ENCODE results near the gene JAKMIP2.
"Not testable (repeated sequence)": the region's sequence is repeated elsewhere in the genome, so short reads cannot be mapped to it uniquely, and the experiment has no call there.

Gene JAKMIP2

DNA sequence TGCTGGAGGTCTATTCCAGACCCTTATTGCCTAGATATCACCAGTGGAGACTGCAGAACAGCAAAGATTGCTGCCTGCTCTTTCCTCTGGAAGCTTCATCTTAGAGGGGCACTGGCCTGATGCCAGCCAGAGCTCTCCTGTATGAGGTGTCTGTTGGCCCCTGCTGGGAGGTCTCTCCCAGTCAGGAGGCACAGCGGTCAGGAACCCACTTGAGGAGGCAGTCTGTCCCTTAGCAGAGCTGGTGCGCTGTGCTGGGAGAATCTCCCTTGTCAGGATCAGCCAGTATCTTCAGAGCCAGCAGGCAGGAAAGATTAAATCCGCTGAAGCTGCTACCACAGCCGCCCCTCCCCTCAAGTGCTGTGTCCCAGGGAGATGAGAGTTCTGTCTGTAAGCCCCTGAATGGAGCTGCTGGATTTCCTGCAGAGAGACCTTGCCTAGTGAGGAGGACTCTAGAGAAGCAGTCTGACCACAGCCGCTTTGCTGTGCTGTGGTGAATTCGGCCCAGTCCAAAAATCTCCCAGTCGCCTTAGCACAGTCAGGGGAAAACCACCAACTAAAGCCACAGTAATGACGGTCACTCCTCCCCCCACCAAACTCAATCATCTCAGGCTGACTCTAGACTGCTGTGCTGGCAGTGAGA lies 124.1 kb downstream of the JAKMIP2 start:
- no peak for DNase-seq (ENCODE audit: low read depth in 2 of 2)

DNA sequence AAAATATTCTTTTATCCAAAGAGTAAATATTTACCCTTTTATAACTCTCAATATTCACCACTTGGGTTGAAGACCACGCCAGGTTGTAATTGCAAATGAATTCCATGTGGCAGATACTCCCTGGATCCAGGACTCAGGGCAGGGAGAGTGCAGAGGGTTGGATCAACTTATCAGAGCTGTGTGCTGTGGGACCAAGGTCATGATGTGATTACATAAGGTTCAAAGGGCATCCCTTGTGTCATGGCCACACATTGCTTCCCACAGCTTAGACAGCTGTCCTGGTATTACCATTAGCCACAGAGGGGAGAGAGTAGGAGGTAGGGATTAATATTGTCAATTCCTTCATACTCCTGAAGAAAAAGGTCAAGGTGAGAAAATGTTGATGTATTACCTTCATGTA lies 133.9 kb downstream of the JAKMIP2 start:
- no peak for DNase-seq (ENCODE audit: low read depth in 2 of 2)

DNA sequence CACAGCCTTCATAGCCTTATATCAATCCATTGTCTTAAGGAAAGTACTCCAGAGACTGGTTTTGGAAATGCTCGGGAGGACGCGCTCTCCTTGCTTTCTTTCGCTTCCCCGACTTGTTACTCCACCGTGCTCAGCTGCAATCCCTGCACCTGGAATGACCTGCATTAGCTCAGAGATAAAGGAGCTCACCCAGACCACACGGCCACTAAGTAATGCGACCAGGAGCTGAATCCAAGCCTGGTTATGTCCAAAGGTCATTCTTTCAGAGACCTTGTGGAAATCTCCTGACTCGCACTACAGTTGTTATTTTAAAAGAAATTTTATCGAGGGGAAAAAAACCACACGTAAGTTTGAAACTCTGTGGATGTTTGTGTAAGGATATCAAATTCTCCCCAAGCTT lies 137.3 kb downstream of the JAKMIP2 start:
- DNase-seq (ENCODE audit: low read depth in 2 of 2) = no peak

DNA sequence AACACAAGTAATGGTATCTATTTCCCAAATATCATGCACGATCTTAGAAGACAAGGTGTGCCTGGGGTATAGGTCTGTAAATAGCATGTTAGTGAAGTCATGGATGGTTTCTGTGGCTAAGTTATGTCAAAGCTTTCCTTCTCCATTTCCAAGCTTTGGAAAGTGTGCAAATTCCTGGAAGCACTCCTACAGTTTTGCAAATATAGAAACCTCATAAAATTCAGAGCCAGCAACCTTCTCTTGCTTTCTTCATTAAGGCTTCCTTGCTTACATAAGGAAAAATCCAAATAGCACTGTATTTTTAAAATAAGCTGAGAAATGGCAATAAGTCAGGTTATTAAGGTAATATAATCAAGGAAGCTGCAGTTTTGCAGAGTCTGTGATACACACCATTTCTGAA lies 138.1 kb downstream of the JAKMIP2 start:
- DNase-seq (ENCODE audit: low read depth in 2 of 2) = no peak

DNA sequence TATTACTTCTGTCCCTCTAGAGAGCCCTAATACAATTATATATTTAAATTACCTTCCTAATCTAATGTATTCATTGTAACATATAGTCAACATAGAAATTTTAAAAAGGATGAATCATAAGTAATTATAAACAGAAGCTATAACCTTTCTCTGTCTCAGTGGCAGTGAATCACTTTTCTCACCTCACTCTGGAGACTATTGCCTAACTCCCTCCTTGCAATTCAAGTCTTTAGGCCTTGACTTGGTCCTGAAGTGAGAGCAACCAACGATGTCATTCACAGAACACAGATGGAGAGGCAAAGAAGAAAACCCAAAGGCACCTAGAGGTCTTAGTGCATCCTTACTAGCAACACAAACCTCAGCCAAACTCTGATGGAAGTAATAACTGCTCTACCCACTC lies 139.4 kb downstream of the JAKMIP2 start:
- no peak for DNase-seq (ENCODE audit: low read depth in 2 of 2)

DNA sequence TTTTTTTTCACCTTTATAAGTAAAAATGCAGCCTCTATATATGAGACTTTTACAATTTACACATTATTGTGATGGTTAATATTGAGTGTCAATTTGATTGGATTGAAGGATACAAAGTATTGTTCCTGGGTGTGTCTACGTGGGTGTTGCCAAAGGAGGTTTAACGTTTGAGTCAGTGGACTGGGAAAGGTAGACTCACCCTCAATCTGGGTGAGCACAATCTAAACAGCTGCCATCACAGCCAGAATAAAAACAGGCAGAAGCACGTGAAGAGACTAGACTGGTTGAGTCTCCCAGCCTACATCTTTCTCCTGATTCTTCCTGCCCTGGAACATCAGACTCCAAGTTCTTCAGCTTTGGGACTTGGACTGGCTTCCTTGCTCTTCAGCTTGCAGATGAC lies 139.9 kb downstream of the JAKMIP2 start:
- DNase-seq (ENCODE audit: low read depth in 2 of 2) = no peak

DNA sequence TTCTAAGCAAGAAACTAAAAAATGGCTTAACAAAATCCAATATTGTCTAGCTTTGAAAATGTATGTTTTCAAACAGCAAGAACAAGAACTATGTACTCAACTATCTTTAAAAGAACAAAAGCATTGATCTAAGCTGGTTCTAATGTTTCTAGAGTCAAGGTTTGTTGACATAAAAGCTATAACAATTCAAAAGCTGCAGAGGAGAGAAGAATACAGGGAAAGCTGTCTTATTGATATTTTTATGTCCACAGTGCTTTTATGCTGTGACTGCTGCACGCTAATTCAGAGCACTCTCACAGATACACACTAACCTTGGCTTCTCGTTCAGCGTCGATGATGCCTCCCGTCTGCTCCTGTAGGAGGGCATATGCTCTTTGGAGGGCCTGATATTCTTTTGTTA lies 143.2 kb downstream of the JAKMIP2 start:
- no peak for DNase-seq (ENCODE audit: low read depth in 2 of 2)

DNA sequence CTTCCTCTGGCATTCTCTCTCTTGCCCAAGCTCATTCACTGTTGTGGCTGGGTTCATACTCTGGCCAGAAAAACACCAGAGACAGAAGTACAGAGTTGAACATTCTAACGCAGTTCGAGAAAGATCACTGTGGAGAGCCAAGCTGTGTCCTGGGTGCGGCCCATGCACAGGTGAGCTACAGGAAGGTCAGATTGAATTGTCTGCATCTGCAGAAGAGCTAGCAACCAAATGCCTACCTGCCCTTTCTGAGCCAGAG lies 145.9 kb downstream of the JAKMIP2 start:
- no peak for DNase-seq (ENCODE audit: low read depth in 2 of 2)

DNA sequence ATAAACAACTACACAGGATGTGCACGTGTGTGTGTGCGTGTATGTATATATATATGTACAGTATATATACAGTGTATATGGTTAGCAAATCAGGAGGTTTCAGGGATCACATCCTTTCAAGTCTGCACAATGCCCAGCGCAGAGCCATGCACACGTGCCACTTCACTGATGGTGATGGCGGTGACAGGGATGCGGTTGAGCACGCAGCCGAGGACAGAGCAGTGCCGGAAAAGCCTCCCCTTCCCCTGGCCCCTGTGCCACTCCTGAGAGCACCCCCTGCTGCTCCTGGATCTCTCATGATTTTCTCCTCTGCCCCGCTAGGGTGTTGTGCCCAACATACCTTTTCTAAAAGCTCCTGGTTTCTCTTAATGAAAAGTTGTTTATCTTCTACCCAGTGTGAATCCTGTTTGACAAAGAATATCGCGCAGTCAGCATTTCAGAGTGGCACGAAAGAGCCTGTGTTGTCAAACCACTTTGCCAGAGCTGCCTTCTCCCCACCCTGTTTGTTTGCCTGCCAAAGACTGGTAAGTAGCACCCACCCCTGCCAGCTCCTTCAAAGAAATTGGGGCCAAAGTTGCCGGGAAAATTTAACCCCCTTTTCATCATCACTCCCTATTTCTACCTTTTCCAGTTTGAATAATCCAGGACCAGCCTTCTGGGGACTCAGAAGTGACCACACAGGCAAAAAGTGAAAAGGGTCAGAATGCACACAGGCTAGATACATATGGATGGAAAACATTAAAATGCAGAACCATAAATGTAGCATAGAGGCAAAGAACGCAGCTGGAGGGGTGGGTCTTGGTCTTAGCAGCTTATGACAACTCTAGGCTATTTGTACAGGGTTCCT lies 146.4 kb downstream of the JAKMIP2 start:
- no peak for DNase-seq (ENCODE audit: low read depth in 2 of 2)

DNA sequence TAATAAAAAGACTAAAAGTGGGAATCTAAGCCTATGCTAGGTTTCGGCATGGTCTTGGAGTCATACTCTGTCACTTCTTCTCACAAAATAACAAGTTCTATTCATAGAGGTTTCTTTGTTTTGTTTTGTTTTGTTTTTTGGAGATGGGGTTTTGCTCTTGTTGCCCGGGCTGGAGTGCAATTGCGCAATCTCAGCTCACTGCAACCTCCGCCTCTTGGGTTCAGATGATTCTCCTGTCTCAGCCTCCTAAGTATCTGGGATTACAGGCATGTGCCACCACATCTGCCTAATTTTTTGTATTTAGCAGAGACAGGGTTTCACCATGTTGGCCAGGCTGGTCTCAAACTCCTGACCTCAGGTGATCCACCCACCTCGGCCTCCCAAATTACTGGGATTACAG lies 147.1 kb downstream of the JAKMIP2 start:
- not testable (repeated sequence) for DNase-seq (ENCODE audit: low read depth in 2 of 2)

DNA sequence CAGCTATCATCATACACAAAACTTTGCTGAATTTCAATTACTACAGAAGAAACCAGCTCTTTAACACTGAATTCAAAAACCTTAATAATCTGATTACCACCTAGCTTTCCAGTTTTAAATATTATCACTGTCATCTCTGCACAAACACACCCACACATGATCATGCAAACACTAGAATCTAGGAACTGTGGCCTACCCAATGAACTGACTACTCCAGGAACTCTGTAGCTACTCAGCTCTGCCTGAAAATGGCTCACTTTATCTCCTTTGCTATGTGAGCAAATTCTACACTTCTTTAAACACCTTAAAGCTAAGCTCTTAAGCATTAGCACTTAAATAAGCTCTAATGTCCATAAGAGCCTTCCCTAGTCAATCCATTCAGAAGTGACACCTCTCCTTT lies 149.4 kb downstream of the JAKMIP2 start:
- DNase-seq (ENCODE audit: low read depth in 2 of 2) = no peak

DNA sequence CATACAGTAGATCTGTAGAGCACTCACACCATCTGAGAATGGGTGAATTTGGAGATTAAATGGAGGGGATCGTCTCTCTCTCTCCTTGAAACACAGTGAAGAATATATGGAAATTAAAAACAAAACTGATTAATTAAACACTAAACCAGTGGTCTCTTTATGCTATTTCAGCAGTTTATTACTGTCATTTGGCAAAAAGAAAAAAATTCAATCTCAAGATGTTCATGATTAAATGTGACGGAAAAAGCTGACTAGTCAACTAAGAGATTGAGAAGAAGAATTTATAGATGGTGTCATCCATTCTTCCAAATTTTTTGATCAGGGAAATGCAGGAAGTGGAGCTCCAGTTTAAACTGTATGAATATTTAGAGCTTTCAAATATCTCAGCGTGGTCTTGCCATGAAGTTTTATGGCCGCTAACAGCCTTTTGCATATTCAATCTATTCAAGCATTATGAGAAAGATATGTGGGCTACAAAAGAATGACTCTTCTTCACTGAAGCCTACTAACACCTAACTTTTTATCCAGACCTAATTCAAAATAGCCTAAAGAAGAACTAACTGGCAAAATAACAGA lies 151.0 kb downstream of the JAKMIP2 start:
- no peak for DNase-seq (ENCODE audit: low read depth in 2 of 2)

DNA sequence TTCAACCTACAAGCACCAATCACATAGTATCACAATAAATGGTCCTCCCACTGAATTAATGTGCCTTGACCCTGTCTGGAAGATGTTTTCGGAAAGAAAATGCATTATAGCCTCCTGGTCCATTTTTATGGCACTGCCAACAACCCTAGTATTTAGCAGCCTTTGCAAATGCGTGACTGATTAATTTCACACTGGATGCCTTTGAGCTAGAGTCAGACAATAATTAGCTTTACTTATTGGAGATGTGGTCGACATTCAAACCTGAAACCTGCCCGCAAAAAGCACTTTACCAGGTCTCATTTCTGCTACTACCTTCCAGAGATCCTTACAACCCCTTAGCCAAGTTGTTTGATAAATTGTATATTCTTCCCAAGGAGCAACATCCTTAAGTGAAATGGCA lies 153.3 kb downstream of the JAKMIP2 start:
- no peak for DNase-seq (ENCODE audit: low read depth in 2 of 2)

DNA sequence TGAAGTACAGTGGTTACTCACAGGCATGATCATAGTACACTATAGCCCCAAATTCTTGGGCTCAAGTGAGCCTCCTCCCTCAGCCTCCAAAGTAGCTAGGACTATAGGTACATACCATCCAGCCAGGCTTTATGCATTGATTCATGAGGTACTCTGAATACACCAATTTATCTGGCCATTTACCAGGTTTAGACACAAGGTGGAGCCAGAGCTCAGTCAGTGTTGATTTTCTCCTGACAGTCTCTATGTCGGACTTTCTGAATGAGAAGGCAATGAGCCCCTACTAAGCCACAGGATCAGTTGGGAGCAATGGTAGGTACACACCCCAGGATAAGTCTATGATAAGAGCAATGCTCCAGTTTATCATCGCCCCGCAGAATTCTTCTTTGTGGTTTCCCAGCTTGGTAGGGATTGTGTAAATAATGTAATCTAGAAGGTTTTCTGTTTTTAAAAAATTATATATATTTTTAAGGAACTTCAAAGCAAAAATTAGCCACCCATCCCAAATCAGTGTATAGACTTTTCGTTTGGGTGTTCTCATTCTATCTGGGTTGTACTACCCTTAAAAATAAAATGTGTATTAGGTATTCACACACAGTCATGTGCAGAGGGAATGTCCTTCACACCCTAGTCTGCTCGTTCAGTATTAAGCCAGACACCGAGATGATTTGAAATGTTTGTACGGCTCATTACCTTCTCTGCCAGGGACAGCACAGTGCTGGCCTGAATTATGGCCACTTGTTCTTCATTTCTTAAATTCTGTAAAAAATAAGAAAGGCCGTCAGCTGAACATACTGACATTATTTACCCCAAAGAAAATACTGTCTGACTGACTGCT lies 154.3 kb downstream of the JAKMIP2 start:
- DNase-seq (ENCODE audit: low read depth in 2 of 2) = peak; percentile 12 to 13

DNA sequence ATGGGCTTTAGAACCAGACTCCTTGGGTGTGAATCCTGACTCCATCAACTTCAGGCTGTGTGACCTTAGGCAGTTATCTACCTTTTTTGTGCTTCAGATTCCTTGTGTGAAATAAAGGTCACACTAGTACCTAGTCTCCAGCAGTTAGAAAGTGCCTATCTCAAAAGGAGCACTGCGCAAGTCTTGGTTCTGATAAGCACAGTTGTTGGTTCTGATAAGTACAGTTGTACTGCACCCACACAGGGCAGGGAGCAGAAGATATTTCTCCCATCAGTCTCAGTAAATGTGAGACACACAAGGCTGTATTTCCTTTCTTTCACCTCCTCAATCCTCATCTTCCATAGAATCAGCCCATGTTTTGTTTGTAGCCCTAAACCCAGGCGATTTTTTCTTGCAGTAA lies 156.1 kb downstream of the JAKMIP2 start:
- DNase-seq (ENCODE audit: low read depth in 2 of 2) = no peak

DNA sequence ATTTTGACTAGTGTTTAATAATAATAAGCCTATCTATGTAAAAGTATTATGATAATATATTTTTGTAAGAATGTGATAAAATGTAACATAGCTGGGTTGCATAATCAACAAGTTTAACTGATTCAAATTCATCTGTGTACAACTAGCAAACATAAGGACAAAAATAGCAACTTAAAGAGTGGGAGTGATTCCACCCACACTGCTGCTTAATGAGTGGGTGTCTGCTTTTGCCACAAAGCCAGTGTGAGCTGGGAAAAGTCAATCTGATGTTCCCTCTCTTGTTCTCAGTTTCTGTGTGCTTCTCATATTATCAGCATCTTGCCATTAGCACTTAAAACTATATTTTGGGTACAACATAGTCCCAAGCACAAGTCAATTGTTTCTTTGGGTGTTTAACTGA lies 161.5 kb downstream of the JAKMIP2 start:
- DNase-seq (ENCODE audit: low read depth in 2 of 2) = no peak

DNA sequence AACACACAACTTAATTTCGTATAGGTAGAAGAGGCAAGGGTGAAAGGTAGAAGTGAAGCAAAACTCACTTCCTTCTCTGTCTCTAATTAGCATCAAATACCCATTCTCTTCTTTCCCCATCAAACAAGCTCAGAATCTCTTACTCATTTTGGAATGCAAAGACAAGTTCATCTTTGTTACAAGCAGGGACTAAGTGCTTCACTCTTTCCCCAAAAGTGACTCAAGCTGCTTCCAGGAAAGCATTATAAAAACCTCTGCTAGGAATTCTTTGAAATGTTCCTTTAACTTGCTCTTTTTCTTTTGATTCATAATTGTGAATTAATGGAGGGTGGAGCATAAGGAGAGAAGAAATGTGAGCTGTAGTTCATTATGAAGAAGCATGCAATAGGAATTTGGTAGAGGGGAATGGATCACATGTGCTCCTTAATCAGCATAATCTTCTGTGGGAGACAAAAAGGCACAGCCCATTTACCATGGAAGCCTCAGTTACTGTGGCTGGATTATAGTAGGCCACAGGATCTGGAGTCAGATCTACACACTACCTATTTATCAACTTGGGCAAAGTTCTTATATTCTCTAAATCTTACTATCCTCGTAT lies 163.1 kb downstream of the JAKMIP2 start:
- no peak for DNase-seq (ENCODE audit: low read depth in 2 of 2)

DNA sequence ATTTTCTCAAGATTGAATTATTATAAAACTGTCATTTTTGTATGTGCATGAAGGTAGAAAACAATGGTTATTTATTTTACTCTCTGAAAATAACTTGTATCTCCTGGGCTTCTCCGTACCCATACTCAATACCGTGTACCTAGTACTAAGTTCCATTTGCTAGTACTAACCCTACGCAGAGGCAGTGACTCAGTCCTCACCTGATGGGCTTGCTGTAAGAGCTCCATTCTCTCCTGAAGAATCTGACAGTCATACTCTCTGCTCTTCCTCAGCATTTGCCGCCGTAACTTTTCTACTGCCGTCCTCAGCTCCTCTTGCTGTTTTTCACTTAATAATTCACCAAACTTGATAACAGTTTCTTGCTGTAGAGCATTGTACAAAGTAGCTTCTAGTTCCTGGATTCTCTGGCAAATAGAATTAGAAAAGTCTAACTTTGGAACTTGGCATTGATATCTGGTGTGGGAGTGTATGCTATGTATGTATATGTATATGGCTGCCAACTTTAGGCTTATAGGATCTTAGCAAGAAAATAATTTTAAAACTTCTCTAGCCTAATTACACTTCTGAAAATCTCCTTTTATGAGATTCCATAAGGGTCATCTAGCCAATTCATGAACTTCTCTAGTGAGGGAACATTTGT lies 164.7 kb downstream of the JAKMIP2 start:
- DNase-seq (ENCODE audit: low read depth in 2 of 2) = no peak

DNA sequence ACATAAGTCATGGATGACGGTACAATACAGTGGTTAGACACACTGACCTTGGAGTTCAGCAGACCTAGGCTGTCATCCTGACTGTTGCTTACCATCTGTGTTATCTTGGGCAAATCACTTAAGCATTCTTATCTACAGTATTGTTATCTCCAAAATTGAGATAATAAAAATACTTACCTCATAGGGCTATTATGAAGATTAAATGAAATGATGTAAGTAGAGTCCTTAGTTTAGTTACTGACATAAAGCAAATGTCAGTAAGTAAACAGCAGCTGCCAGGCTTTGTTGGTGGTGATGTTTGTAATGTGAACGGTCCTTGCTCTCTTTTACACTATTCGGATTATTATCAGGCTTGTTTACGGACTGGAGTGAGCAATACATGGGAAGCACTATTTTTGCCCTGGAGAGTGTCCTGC lies 165.3 kb downstream of the JAKMIP2 start:
- DNase-seq (ENCODE audit: low read depth in 2 of 2) = no peak

DNA sequence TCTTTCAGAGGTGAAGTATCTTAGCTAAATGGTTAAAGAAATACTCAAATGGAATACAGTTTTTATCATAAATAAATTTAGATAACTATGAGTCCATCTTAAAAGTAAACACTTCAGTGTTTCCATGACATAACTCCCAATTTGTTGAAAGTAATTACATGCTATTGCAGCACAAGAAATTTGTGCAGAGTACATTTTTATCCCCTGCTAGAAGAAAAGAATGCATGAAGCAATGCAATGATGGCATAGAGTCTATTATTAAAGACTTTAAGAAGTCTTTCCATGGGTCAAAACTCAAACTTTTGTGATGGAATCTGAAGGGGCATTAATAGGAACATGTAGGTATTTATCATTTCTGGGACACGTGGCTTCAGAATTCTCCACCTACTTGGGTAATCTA lies 166.1 kb downstream of the JAKMIP2 start:
- no peak for DNase-seq (ENCODE audit: low read depth in 2 of 2)

DNA sequence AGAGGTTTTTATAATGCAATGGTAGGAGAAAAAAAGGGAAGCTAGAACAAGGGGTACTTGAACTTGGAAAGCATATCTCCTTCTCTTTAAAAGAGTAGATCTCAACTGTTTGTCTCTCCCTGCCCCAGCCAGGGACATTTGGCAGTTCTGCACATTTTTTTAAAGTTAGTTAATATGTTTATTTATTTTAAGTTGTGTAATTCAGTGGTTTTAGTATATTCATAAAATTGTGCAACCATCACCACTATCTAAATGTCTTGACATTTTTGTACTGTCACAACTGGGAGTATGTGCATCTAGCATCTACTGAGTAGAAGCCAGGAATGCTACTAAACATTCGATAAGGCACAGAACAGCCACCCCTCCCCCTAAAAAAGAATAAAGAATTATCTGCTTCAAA lies 169.2 kb downstream of the JAKMIP2 start:
- no peak for DNase-seq (ENCODE audit: low read depth in 2 of 2)

DNA sequence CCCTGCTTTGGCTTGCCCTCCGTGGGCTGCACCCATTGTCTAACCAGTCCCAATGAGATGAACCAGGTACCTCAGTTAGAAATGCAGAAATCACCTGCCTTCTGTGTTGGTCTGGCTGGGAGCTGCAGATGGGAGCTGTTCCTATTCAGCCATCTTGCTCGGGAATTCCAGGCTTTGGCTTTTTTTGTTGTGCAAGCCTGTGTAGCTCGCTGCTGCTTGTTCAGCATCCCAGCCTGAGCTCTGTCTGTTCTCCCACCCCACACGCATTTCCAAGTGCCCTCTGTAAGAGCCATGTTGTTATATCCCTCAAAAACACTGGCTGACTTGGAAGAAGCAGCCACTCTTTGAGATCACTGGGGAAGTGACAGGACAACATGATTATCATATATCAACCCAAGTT lies 171.0 kb downstream of the JAKMIP2 start:
- DNase-seq (ENCODE audit: low read depth in 2 of 2) = no peak
